Karpas-422 (cell line): Measurements from ENCODE around the gene INSL6. TPM values are rescaled to one million over a fixed set of nuclear protein-coding genes. Genes with fewer than 3 reads are reported as not detected.

Source experiments
- DNase-seq: peaks from one replicate; pipeline ENCODE4 v3.0.0-alpha.2; 2015
- H2AFZ ChIP-seq: fragments of 200-600 bp; sonication (generic); 2 replicates; pipeline ENCODE4 v1.6.1; 2014; ENCODE audit warnings: antibody characterized with exemption, low read length, mixed read lengths
- H3K27ac ChIP-seq: fragments of 200-600 bp; sonication (generic); 2 replicates; pipeline ENCODE4 v1.5.1; 2014; ENCODE audit warnings: mild to moderate bottlenecking, low read length, moderate library complexity
- H3K27me3 ChIP-seq: fragments of 200-600 bp; sonication (generic); 2 replicates; pipeline ENCODE4 v1.6.1; 2014; ENCODE audit warnings: low read length, mixed read lengths
- H3K36me3 ChIP-seq: fragments of 200-600 bp; sonication (generic); 2 replicates; pipeline ENCODE4 v1.6.1; 2014; ENCODE audit warnings: low read length, mixed read lengths; ENCODE audit not compliant: insufficient read depth
- H3K4me1 ChIP-seq: fragments of 200-600 bp; sonication (generic); 2 replicates; pipeline ENCODE4 v1.6.1; 2014; ENCODE audit warnings: mild to moderate bottlenecking, low read length, mixed read lengths
- H3K4me2 ChIP-seq: fragments of 200-600 bp; sonication (generic); 2 replicates; pipeline ENCODE4 v1.6.1; 2014; ENCODE audit warnings: low read length, low read depth, mild to moderate bottlenecking; ENCODE audit not compliant: poor library complexity, severe bottlenecking
- H3K4me3 ChIP-seq: fragments of 200-600 bp; sonication (generic); 2 replicates; pipeline ENCODE4 v1.5.1; 2014; ENCODE audit warnings: mild to moderate bottlenecking, antibody characterized with exemption, low read length, mixed read lengths
- H3K79me2 ChIP-seq: fragments of 200-600 bp; sonication (generic); 2 replicates; pipeline ENCODE4 v1.6.1; 2014; ENCODE audit warnings: mild to moderate bottlenecking, low read length, mixed read lengths
- H3K9ac ChIP-seq: fragments of 200-600 bp; sonication (generic); 2 replicates; pipeline ENCODE4 v1.6.0; 2014; ENCODE audit warnings: low read length
- H3K9me2 ChIP-seq: fragments of 200-600 bp; sonication (generic), shearing (Covaris generic); replicated peaks from 2 replicates; pipeline ENCODE4 v1.6.0; 2014; ENCODE audit warnings: mild to moderate bottlenecking, low read length, moderate library complexity; ENCODE audit not compliant: insufficient read depth
- H3K9me3 ChIP-seq: fragments of 300-700, 200-600 bp; sonication (generic); 2 replicates; pipeline ENCODE4 v1.6.1; 2014; ENCODE audit warnings: low read length, mixed read lengths
- H4K20me1 ChIP-seq: fragments of 200-600 bp; sonication (generic); 2 replicates; pipeline ENCODE4 v1.6.1; 2014; ENCODE audit warnings: mild to moderate bottlenecking, antibody characterized with exemption, low read length, low read depth; ENCODE audit not compliant: insufficient read depth
- total RNA-seq: library from RNA; depleted of rRNA; stranded (reverse); fragments of >200 nt; shearing (Covaris generic); gene quantifications from 2 replicates; pipeline ENCODE4 v1.2.3, GENCODE V29; 2014; ENCODE audit warnings: low replicate concordance; rRNA removed

INSL6 gene, protein sequence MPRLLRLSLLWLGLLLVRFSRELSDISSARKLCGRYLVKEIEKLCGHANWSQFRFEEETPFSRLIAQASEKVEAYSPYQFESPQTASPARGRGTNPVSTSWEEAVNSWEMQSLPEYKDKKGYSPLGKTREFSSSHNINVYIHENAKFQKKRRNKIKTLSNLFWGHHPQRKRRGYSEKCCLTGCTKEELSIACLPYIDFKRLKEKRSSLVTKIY
- total RNA-seq, result not detected in 2 replicates

DNA sequence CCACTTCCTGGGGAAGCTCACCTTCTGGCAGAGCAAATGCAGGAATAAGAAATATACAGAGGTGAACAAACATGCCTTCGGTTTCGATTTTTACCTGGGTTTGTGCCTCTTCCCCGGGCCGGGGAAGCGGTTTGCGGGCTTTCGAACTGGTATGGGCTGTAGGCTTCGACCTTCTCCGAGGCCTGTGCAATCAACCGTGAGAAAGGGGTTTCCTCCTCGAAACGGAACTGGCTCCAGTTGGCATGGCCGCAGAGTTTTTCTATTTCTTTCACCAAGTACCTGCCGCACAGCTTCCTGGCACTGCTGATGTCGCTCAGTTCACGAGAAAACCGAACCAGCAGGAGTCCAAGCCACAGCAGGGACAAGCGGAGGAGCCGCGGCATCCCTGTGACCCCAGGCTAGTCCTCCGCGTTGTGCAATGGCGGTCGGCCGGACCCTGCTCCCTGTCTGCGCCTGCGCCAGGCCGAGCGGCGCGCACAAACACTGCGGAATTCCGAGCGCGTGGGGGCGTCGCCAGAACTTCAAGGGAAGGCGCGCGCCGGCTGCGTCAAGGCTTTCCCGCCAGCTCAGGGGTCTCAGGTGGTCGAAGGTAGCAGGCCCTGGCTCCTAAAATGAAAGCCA lies at the start of gene INSL6:
Gene INSL6, minus strand, starts transcription at position 420 of the 621 bp plus-strand sequence. Its CDS starts 37 bp downstream, at position 383.
- Histone ChIP-seq H4K20me1 (no peaks in the 10 kb centered on the region), H3K27ac (no peak within 1 kb of the TSS), H2AFZ (no peak within 1 kb of the TSS), H3K36me3 (no peaks in the 10 kb centered on the region), H3K27me3 (no peaks in the 10 kb centered on the region), H3K9me3 (no peaks in the 10 kb centered on the region), H3K9me2 (no peaks in the 10 kb centered on the region), H3K4me2 (no peak within 1 kb of the TSS), H3K9ac (no peak within 1 kb of the TSS), H3K4me3 (no peak within 1 kb of the TSS), H3K4me1 (no peaks in the 10 kb centered on the region), H3K79me2 (no peaks in the 10 kb centered on the region)
- DNase-seq, result no peak

DNA sequence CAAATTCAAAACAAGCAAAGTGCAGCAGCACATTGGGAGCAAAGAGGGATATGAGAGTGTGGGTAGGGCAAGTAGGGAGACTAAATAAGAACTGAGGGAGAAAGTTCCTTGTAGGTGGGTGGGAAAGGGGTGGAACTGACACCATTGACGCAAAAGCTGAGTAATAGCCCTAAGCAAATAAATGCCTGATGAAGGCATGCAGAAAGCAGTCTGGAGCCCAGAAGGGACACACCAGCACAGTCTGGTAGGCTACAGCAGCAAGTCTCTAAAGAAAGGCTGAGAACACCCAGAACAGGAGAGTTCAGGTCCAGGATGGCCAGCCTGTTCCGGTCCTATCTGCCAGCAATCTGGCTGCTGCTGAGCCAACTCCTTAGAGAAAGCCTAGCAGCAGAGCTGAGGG lies 45.8 kb upstream of the INSL6 start, which contains the start of gene INSL4:
Gene INSL4, plus strand, starts transcription at position 208 of the 400 bp plus-strand sequence. Its CDS starts 105 bp downstream, at position 313.
- Histone ChIP-seq H3K4me3 (no peak within 1 kb of the TSS), H4K20me1 (no peaks in the 10 kb centered on the region), H3K4me1 (no peaks in the 10 kb centered on the region), H3K36me3 (no peaks in the 10 kb centered on the region), H3K9ac (no peak within 1 kb of the TSS), H3K27ac (no peak within 1 kb of the TSS), H3K27me3 (no peaks in the 10 kb centered on the region), H2AFZ (no peak within 1 kb of the TSS), H3K9me3 (no peaks in the 10 kb centered on the region), H3K9me2 (no peaks in the 10 kb centered on the region), H3K4me2 (no peak within 1 kb of the TSS), H3K79me2 (no peaks in the 10 kb centered on the region)
- DNase-seq, result no peak

DNA sequence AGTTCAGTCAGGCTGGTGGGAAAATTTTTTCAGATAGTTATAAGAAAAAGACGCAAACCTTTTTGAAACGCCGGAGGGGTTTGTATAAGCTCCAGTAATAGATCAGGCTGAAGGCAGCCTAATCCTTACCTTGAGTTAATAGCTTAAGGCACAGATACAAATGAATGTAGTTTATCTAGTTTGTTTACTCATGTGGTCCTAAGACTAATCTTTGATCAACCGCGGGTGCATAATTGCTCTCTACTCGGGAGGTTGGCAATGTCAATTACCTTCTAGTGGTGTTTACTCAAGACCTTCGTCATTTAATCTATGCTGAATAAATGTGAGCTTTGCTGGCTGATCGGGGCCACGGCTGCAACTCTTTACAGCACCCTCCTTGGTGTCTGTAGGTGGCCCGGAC lies 45.1 kb upstream of the INSL6 start:
- DNase-seq, result no peak
- Histone ChIP-seq H3K79me2 (no peaks in the 10 kb centered on the region), H2AFZ (no peak overlapping the region), H3K36me3 (no peaks in the 10 kb centered on the region), H3K9ac (no peak overlapping the region), H3K4me3 (no peak overlapping the region), H3K4me1 (no peaks in the 10 kb centered on the region), H3K27me3 (no peaks in the 10 kb centered on the region), H3K4me2 (no peak overlapping the region), H4K20me1 (no peaks in the 10 kb centered on the region), H3K27ac (no peak overlapping the region), H3K9me3 (no peaks in the 10 kb centered on the region), H3K9me2 (no peaks in the 10 kb centered on the region)

DNA sequence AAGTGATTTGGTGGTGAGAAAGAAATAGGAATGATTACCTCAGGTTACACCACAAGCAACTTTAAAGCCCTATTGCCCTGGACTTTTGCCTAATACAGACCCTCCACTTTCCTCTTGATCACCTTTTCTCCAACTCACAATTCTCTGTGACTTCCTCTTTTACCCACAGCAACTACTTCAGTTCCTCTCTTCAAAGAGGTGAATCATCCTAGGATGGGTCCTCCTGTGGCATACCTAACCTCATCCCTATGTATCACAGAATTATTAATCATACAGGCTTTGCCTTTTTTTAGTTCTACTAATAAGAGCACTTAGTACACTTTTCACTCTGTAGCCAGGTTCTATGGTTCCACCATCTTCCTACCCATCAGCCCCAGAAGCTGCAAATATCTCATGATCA lies 19.6 kb upstream of the INSL6 start:
- H3K36me3 ChIP-seq, result no peaks in the 10 kb centered on the region

DNA sequence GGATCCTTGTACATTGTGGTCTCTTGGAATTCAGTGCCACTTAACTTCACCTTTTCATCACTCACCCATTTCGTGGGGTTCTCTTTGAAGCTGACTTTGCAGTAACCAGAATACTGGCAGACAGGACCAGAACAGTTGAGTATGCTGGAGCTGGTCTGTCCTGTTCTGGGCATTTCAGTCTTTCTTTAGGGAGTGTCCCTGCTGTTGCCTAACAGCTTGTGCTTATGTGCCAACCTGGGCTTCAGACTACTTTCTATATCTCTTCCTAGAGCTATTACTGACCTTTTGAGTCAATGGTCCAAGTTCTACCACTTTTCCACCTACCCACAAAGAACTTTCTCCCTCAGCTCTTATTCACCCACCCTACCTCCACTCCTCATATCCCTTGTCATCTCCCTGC lies 10.0 kb upstream of the INSL6 start:
- no peaks in the 10 kb centered on the region for H3K9me2 ChIP-seq
- H3K9ac ChIP-seq, result no peak overlapping the region
- no peaks in the 10 kb centered on the region for H3K4me1 ChIP-seq
- no peak overlapping the region for H3K4me3 ChIP-seq
- H2AFZ ChIP-seq, result no peak overlapping the region
- no peak overlapping the region for H3K27ac ChIP-seq
- H3K36me3 ChIP-seq, result no peaks in the 10 kb centered on the region
- no peaks in the 10 kb centered on the region for H3K27me3 ChIP-seq
- no peaks in the 10 kb centered on the region for H3K9me3 ChIP-seq
- H3K79me2 ChIP-seq, result no peaks in the 10 kb centered on the region
- no peak for DNase-seq
- no peaks in the 10 kb centered on the region for H4K20me1 ChIP-seq
- no peak overlapping the region for H3K4me2 ChIP-seq

More for the DNA sequence above, 19.6 kb upstream of the INSL6 start:
- no peak overlapping the region for H3K9ac ChIP-seq
- no peaks in the 10 kb centered on the region for H3K4me1 ChIP-seq
- no peak overlapping the region for H2AFZ ChIP-seq
- H3K9me3 ChIP-seq, result no peaks in the 10 kb centered on the region
- H4K20me1 ChIP-seq, result no peaks in the 10 kb centered on the region
- H3K9me2 ChIP-seq, result no peaks in the 10 kb centered on the region
- no peak overlapping the region for H3K27ac ChIP-seq
- no peak for DNase-seq
- H3K79me2 ChIP-seq, result no peaks in the 10 kb centered on the region
- H3K27me3 ChIP-seq, result no peaks in the 10 kb centered on the region
- H3K4me3 ChIP-seq, result no peak overlapping the region
- no peak overlapping the region for H3K4me2 ChIP-seq

DNA sequence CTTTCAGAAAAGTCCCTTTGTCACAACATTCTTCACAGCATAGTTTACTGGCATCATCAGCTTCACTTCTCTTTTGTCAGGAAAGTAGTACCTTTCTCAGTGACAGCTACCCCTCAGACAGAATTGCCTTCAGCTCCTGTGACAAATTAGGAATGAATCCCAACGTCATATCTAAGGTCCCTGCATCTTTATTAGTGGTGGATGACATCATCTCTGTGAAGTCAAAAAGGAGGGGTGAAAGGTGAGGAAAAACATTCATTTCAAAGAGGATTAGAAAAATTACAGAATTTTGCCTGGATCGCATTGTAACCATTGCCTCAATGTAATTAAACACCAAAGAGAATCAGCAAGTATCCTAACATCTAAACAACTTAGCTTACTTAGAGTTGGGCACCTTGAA lies 7.9 kb upstream of the INSL6 start:
- Histone ChIP-seq H3K9me2 (no peaks in the 10 kb centered on the region), H2AFZ (no peak overlapping the region), H3K4me1 (no peaks in the 10 kb centered on the region), H3K4me3 (no peak overlapping the region), H3K79me2 (no peaks in the 10 kb centered on the region), H3K36me3 (no peaks in the 10 kb centered on the region), H4K20me1 (no peaks in the 10 kb centered on the region), H3K27me3 (no peaks in the 10 kb centered on the region), H3K27ac (no peak overlapping the region), H3K9ac (no peak overlapping the region), H3K9me3 (no peaks in the 10 kb centered on the region), H3K4me2 (no peak overlapping the region)
- DNase-seq, result no peak

DNA sequence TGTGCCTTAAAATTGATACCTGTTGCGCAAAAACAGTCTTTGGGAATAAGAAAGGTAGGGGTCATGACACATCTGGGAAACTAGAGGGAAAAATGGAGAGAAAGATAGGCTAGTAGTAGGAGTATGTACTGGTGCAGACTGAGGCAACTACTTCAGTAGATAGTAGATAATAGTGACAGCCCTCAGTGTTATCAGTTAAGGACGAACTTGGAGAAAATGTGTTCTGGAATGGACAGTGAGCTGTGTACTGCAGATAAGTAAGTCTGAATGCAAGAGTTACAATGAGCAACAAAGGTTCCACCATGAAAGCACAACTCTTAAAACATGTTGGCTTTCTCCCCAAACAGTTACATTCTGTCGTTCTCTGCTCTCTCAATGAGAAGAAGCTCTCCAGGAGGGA lies 6.5 kb upstream of the INSL6 start:
- no peaks in the 10 kb centered on the region for H3K9me2 ChIP-seq
- H3K9ac ChIP-seq, result no peak overlapping the region
- H3K27ac ChIP-seq, result no peak overlapping the region
- no peaks in the 10 kb centered on the region for H3K36me3 ChIP-seq
- H3K4me1 ChIP-seq, result no peaks in the 10 kb centered on the region
- H3K4me2 ChIP-seq, result no peak overlapping the region
- H4K20me1 ChIP-seq, result no peaks in the 10 kb centered on the region
- no peaks in the 10 kb centered on the region for H3K27me3 ChIP-seq
- H2AFZ ChIP-seq, result no peak overlapping the region
- no peak overlapping the region for H3K4me3 ChIP-seq
- no peak for DNase-seq
- H3K9me3 ChIP-seq, result no peaks in the 10 kb centered on the region
- no peaks in the 10 kb centered on the region for H3K79me2 ChIP-seq

DNA sequence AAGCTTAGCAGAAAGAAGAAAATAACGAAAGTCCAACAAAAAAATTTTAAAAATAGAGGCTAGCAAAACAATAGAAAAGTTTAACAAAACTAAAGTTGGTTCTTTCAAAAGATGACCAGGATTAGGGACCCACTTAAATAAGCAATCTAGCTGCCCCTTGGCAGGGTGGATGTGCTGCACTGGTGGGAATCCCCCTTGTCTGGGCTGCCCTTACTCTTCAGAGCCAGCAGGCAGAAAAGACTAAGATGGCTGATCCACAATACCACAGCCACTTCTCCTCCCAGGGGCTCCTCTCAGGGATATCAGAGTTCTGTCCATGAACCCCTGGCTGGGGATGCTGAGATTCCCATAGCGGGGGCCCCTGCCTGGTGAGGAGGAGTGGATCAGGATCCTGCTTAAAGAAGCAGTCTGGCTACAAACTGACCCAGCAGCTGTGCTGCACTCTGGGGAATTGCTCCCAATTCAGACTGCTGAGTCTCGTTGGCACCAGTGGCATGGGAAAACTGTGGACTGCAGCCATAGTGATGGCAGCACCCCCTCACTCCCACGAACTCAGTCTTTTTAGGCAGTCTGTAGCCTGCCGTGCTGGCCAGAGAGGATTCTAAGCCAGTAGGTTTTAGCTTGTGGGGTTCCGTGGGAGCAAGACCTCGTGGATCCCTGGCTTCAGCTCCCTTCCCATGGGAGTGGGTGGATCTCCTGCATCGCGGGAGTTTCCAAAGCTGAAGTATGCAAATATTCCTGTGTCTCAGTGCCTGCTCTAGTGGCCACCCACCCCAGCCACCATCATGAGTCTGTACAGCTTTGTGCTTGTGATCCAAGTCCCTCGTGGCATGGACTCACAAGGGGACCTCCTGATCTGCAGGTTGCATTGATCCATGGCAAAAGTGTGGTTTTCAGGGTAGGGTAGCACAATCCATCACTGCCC lies 2.9 kb upstream of the INSL6 start:
- DNase-seq, result no peak
- no peaks in the 10 kb centered on the region for H3K36me3 ChIP-seq
- no peaks in the 10 kb centered on the region for H4K20me1 ChIP-seq
- no peak overlapping the region for H2AFZ ChIP-seq
- no peaks in the 10 kb centered on the region for H3K79me2 ChIP-seq
- no peak overlapping the region for H3K9ac ChIP-seq
- no peaks in the 10 kb centered on the region for H3K27me3 ChIP-seq
- no peaks in the 10 kb centered on the region for H3K4me1 ChIP-seq
- no peaks in the 10 kb centered on the region for H3K9me3 ChIP-seq
- no peaks in the 10 kb centered on the region for H3K9me2 ChIP-seq
- no peak overlapping the region for H3K4me2 ChIP-seq
- H3K4me3 ChIP-seq, result no peak overlapping the region
- H3K27ac ChIP-seq, result no peak overlapping the region
